Raji (cell line): Measurements from ENCODE around the gene DAAM1.

Experiments used
- POLR2A ChIP-seq: IDR thresholded peaks from 2 replicates; pipeline ENCODE4 v1.6.1; 2011; ENCODE audit warnings: low read depth, low read length, control low read depth; ENCODE audit not compliant: insufficient read depth

DAAM1 gene

GRCh38 chr14:59316151-59316830 is 127.8 kb downstream of the DAAM1 start:
- TF ChIP-seq POLR2A: no peak

- no peak for TF ChIP-seq POLR2A
Measured at GRCh38 chr14:59317346-59317745, 128.9 kb downstream of the DAAM1 start.

- no peak for TF ChIP-seq POLR2A
Measured at GRCh38 chr14:59317798-59318505, 129.5 kb downstream of the DAAM1 start.

- no peak for TF ChIP-seq POLR2A
Measured at GRCh38 chr14:59318908-59319307, 130.4 kb downstream of the DAAM1 start.

GRCh38 chr14:59320361-59320760 is 131.9 kb downstream of the DAAM1 start:
- no peak for TF ChIP-seq POLR2A

GRCh38 chr14:59320763-59321625 is 132.5 kb downstream of the DAAM1 start:
- TF ChIP-seq POLR2A: no peak

GRCh38 chr14:59321626-59321949 is 133.1 kb downstream of the DAAM1 start:
- no peak for TF ChIP-seq POLR2A

- no peak for TF ChIP-seq POLR2A
Measured at GRCh38 chr14:59325906-59326305, 137.4 kb downstream of the DAAM1 start.

- no peak for TF ChIP-seq POLR2A
Measured at GRCh38 chr14:59328454-59328853, 140.0 kb downstream of the DAAM1 start.

GRCh38 chr14:59330455-59330854 is 142.0 kb downstream of the DAAM1 start:
- TF ChIP-seq POLR2A: no peak

GRCh38 chr14:59331217-59331616 is 142.8 kb downstream of the DAAM1 start:
- TF ChIP-seq POLR2A: no peak

GRCh38 chr14:59332727-59333126 is 144.3 kb downstream of the DAAM1 start:
- TF ChIP-seq POLR2A: no peak

GRCh38 chr14:59333235-59333634 is 144.8 kb downstream of the DAAM1 start:
- no peak for TF ChIP-seq POLR2A

GRCh38 chr14:59333668-59334067 is 145.2 kb downstream of the DAAM1 start:
- no peak for TF ChIP-seq POLR2A

GRCh38 chr14:59334253-59334652 is 145.8 kb downstream of the DAAM1 start:
- TF ChIP-seq POLR2A: no peak

- no peak for TF ChIP-seq POLR2A
Measured at GRCh38 chr14:59336098-59336497, 147.6 kb downstream of the DAAM1 start.
